Activated CD8-positive, alpha-beta T cell treated with anti-CD3 and anti-CD28 coated beads, Interleukin-2, amount 10 ng/mL, durations not matched to agents 7 days and 5 days (primary cell): ENCODE measurements around the gene ARHGAP1. TPM values are rescaled to one million over a fixed set of nuclear protein-coding genes. Genes with fewer than 3 reads are reported as not detected.

Source experiments
- ATAC-seq: fragments of 150-1000 bp; cut with Tn5 transposase; one replicate; pipeline ENCODE4 v1.10.0; 2021; ENCODE audit warnings: moderate library complexity
- CTCF ChIA-PET: fragments of 350-600 bp; sonication (Branson Sonifier 250); formaldehyde crosslinking; loops from one replicate; lab custom pipeline; 2021; ENCODE audit warnings: antibody characterized with exemption; lab: Charles Lee
- POLR2A ChIA-PET: fragments of 350-600 bp; sonication (Branson Sonifier 250); formaldehyde crosslinking; loops from one replicate; lab custom pipeline; 2021; ENCODE audit warnings: antibody characterized with exemption; lab: Charles Lee
- DNase-seq: peaks from one replicate; pipeline ENCODE4 v3.0.0-alpha.2; 2020
- H3K27ac Mint-ChIP-seq: one replicate; pipeline ENCODE4 v1.8.0; 2021; ENCODE audit warnings: mild to moderate bottlenecking, mixed read lengths
- H3K27me3 Mint-ChIP-seq: one replicate; pipeline ENCODE4 v1.8.0; 2021; ENCODE audit warnings: low read depth, mixed read lengths
- H3K36me3 Mint-ChIP-seq: one replicate; pipeline ENCODE4 v1.8.0; 2021; ENCODE audit warnings: low read depth, mixed read lengths
- H3K4me1 Mint-ChIP-seq: one replicate; pipeline ENCODE4 v1.8.0; 2021; ENCODE audit warnings: low read depth, mixed read lengths
- H3K4me3 Mint-ChIP-seq: one replicate; pipeline ENCODE4 v1.8.0; 2021; ENCODE audit warnings: mild to moderate bottlenecking, mixed read lengths
- H3K9me3 Mint-ChIP-seq: one replicate; pipeline ENCODE4 v1.8.0; 2022; ENCODE audit warnings: mixed read lengths; ENCODE audit not compliant: insufficient read depth
- total RNA-seq, 2 experiments: library from RNA; stranded (reverse); gene quantifications; one replicate each; pipeline ENCODE4 v1.2.3, GENCODE V29; 2021

ARHGAP1 gene
- total RNA-seq, 2 experiments from 2014 or later = 69.1 to 71.3 TPM

DNA sequence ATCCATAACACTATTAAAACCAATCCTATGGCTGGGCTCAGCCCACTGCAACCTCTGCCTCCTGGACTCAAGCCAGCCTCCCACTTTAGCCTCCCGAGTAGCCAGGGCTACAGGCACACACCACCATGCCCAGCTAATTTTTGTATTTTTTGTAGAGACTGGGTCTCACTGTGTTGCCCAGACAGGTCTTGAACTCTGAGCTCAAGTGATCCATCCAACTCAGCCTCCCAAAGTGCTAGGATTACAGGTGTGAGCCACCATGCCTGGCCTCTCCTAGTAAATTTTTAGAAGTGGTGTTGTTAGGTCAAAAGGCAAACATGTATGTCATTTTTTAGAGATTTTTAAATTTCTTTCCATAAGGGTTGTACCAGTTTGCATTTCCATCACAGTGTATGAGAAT is 32.8 kb upstream of the ARHGAP1 start:
- ATAC-seq = no peak
- H3K4me1 Mint-ChIP-seq = no peaks in the 10 kb centered on the region
- DNase-seq = no peak
- no peak overlapping the region for H3K27ac Mint-ChIP-seq
- no peak overlapping the region for H3K4me3 Mint-ChIP-seq
- ChIA-PET CTCF (no interaction called here), POLR2A (no interaction called here)
- no peaks in the 10 kb centered on the region for H3K36me3 Mint-ChIP-seq
- H3K27me3 Mint-ChIP-seq = no peaks in the 10 kb centered on the region
- no peaks in the 10 kb centered on the region for H3K9me3 Mint-ChIP-seq

- no peak for DNase-seq
- CTCF ChIA-PET = no interaction called here
- Mint-ChIP-seq H3K27ac (no peak overlapping the region), H3K4me3 (no peak overlapping the region), H3K4me1 (no peaks in the 10 kb centered on the region), H3K36me3 (no peaks in the 10 kb centered on the region), H3K9me3 (no peaks in the 10 kb centered on the region), H3K27me3 (no peaks in the 10 kb centered on the region)
- no peak for ATAC-seq
- POLR2A ChIA-PET = no interaction called here
Observed at GRCh38 chr11:46731545-46731944, 31.1 kb upstream of the ARHGAP1 start.

- ChIA-PET CTCF (no interaction called here), POLR2A (interaction anchor here (1.1 kb wide), 1 partner anchor 13 kb away, joined by 3 read pairs; no protein-coding TSS in a partner anchor)
- Mint-ChIP-seq H3K4me1 (no peaks in the 10 kb centered on the region), H3K4me3 (no peak overlapping the region), H3K27ac (no peak overlapping the region), H3K27me3 (no peaks in the 10 kb centered on the region), H3K36me3 (no peaks in the 10 kb centered on the region), H3K9me3 (no peaks in the 10 kb centered on the region)
- ATAC-seq (no peak), DNase-seq (no peak)
Observed at GRCh38 chr11:46729110-46730027, 28.9 kb upstream of the ARHGAP1 start.

- no peaks in the 10 kb centered on the region for H3K4me1 Mint-ChIP-seq
- ATAC-seq (no peak), DNase-seq (no peak)
- H3K27ac Mint-ChIP-seq = no peak overlapping the region
- no peaks in the 10 kb centered on the region for H3K9me3 Mint-ChIP-seq
- no peaks in the 10 kb centered on the region for H3K36me3 Mint-ChIP-seq
- ChIA-PET POLR2A (no interaction called here), CTCF (no interaction called here)
- H3K4me3 Mint-ChIP-seq = no peak overlapping the region
- H3K27me3 Mint-ChIP-seq = no peaks in the 10 kb centered on the region
Observed at GRCh38 chr11:46728659-46729040, 28.2 kb upstream of the ARHGAP1 start.

DNA sequence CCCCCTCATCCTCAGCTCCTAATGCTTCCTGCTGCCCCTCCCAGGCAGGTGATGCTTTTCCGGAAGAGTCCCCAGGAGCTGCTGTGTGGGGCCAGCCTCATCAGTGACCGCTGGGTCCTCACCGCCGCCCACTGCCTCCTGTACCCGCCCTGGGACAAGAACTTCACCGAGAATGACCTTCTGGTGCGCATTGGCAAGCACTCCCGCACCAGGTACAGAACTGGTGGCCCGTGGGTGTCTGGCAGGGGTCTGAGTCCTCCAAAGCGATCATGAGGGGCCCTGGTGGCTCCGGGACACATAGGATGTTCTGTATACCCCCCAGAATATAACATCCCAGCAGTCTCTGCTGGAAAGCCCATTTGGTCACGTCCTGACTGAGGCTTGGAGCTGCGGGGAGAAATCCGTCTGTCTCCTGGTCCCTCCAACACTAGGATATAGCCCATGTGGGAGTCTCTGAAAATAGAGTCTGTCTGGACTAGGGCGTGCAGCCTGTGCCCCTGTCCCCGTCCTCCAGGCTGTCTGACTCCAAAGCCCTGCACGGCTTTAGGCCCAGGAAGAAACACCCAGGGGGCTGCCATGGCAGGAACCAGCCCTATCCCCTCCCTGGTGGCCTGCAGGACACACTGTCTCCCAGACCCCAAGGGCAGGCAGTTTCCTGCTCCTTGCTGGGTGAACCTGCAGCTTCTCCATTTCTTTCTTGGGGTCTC is 27.7 kb upstream of the ARHGAP1 start:
- Mint-ChIP-seq H3K9me3 (no peaks in the 10 kb centered on the region), H3K36me3 (no peaks in the 10 kb centered on the region), H3K27me3 (no peaks in the 10 kb centered on the region), H3K27ac (no peak overlapping the region), H3K4me1 (no peaks in the 10 kb centered on the region), H3K4me3 (no peak overlapping the region)
- CTCF ChIA-PET = no interaction called here
- ATAC-seq (no peak), DNase-seq (no peak)
- POLR2A ChIA-PET = no interaction called here

GRCh38 chr11:46726206-46726862 is 25.9 kb upstream of the ARHGAP1 start:
- H3K36me3 Mint-ChIP-seq = no peaks in the 10 kb centered on the region
- no peaks in the 10 kb centered on the region for H3K9me3 Mint-ChIP-seq
- no peak for ATAC-seq
- ChIA-PET CTCF (no interaction called here), POLR2A (no interaction called here)
- no peak overlapping the region for H3K27ac Mint-ChIP-seq
- DNase-seq = no peak
- H3K4me3 Mint-ChIP-seq = no peak overlapping the region
- H3K4me1 Mint-ChIP-seq = no peaks in the 10 kb centered on the region
- no peaks in the 10 kb centered on the region for H3K27me3 Mint-ChIP-seq

- Mint-ChIP-seq H3K9me3 (no peaks in the 10 kb centered on the region), H3K36me3 (no peaks in the 10 kb centered on the region), H3K4me1 (no peaks in the 10 kb centered on the region), H3K27me3 (no peaks in the 10 kb centered on the region), H3K4me3 (no peak overlapping the region), H3K27ac (no peak overlapping the region)
- ChIA-PET CTCF (no interaction called here), POLR2A (no interaction called here)
- DNase-seq (no peak), ATAC-seq (no peak)
Observed at GRCh38 chr11:46725338-46726205, 25.2 kb upstream of the ARHGAP1 start.

DNA sequence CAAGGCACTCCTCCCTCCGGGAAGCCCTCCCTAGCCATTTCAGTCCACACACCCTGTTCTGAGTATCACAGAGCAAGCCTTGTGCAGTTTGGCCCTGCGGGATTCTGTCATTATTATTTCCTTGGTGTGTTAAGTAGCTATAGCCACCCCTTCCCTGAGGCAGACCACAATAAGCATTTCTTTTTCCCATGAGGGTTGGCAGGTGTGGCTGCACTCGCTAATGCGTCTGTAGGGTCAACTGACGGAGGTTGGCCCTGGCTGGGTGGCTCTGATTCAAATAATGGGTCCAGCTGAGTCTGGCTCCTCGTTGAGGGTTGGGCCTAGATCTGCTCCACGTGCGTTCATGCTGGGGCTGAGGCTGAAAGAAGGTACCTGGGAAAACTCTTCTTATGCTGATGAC is 23.7 kb upstream of the ARHGAP1 start:
- POLR2A ChIA-PET = no interaction called here
- DNase-seq = no peak
- no peaks in the 10 kb centered on the region for H3K27me3 Mint-ChIP-seq
- H3K4me1 Mint-ChIP-seq = no peaks in the 10 kb centered on the region
- H3K4me3 Mint-ChIP-seq = no peak overlapping the region
- no peak for ATAC-seq
- no peak overlapping the region for H3K27ac Mint-ChIP-seq
- no peaks in the 10 kb centered on the region for H3K36me3 Mint-ChIP-seq
- H3K9me3 Mint-ChIP-seq = no peaks in the 10 kb centered on the region
- CTCF ChIA-PET = no interaction called here

GRCh38 chr11:46723359-46723680 is 22.9 kb upstream of the ARHGAP1 start:
- ChIA-PET CTCF (no interaction called here), POLR2A (no interaction called here)
- H3K4me1 Mint-ChIP-seq = peaks cover 4% of the 10 kb centered on the region
- H3K27me3 Mint-ChIP-seq = no peaks in the 10 kb centered on the region
- H3K4me3 Mint-ChIP-seq = no peak overlapping the region
- H3K9me3 Mint-ChIP-seq = no peaks in the 10 kb centered on the region
- no peaks in the 10 kb centered on the region for H3K36me3 Mint-ChIP-seq
- DNase-seq = no peak
- no peak for ATAC-seq
- no peak overlapping the region for H3K27ac Mint-ChIP-seq

- Mint-ChIP-seq H3K4me3 (no peak overlapping the region), H3K4me1 (peaks cover 8% of the 10 kb centered on the region), H3K27ac (no peak overlapping the region), H3K27me3 (no peaks in the 10 kb centered on the region), H3K9me3 (no peaks in the 10 kb centered on the region), H3K36me3 (no peaks in the 10 kb centered on the region)
- ATAC-seq = no peak
- ChIA-PET CTCF (interaction anchor here (0.6 kb wide), 1 partner anchor 549 kb away, joined by 3 read pairs; no protein-coding TSS in a partner anchor), POLR2A (no interaction called here)
- DNase-seq = no peak
Observed at GRCh38 chr11:46722566-46723358, 22.3 kb upstream of the ARHGAP1 start.

GRCh38 chr11:46721286-46721685 is 20.9 kb upstream of the ARHGAP1 start:
- POLR2A ChIA-PET = no interaction called here
- no peaks in the 10 kb centered on the region for H3K27me3 Mint-ChIP-seq
- no peaks in the 10 kb centered on the region for H3K36me3 Mint-ChIP-seq
- CTCF ChIA-PET = no interaction called here
- no peak for ATAC-seq
- DNase-seq = no peak
- H3K4me1 Mint-ChIP-seq = peaks cover 8% of the 10 kb centered on the region
- H3K4me3 Mint-ChIP-seq = no peak overlapping the region
- H3K27ac Mint-ChIP-seq = no peak overlapping the region
- H3K9me3 Mint-ChIP-seq = no peaks in the 10 kb centered on the region
